Spleen (tissue), 11 donors: ENCODE results near the gene SCN4B. TPM values are rescaled to one million over a fixed set of nuclear protein-coding genes. Genes with fewer than 3 reads are reported as not detected.

Source experiments
- DNase-seq: peaks from one replicate; pipeline ENCODE4 v3.0.0-alpha.2; 2020
- H3K27ac ChIP-seq, 8 donors: fragments of 200-600 bp; sonication (generic) in 7 of 8; 1 replicate in 4 of 8; 2 replicates in 4 of 8; pipeline versions ENCODE4 v1.5.0 to v1.8.0; 2016 to 2021; ENCODE audit warnings: inconsistent platforms in 4 of 8, mild to moderate bottlenecking in 4 of 8, moderate library complexity in 1 of 8
- H3K27me3 ChIP-seq, 7 donors: fragments of 200-600 bp; sonication (generic) in 6 of 7; replicated peaks in 1 of 7; 1 replicate in 4 of 7; 2 replicates in 3 of 7; pipeline versions ENCODE4 v1.5.0 to v1.8.0; 2016 to 2021; ENCODE audit warnings: inconsistent platforms in 3 of 7, mild to moderate bottlenecking in 1 of 7
- H3K36me3 ChIP-seq, 6 donors: fragments of 200-600 bp; sonication (generic) in 5 of 6; 1 replicate in 4 of 6; 2 replicates in 2 of 6; pipeline versions ENCODE4 v1.5.0 to v1.8.0; 2016 to 2021; ENCODE audit warnings: inconsistent platforms in 2 of 6
- H3K4me1 ChIP-seq, 6 donors: fragments of 200-600 bp; sonication (generic) in 5 of 6; 1 replicate in 3 of 6; 2 replicates in 3 of 6; pipeline versions ENCODE4 v1.5.0 to v1.8.0; 2016 to 2021; ENCODE audit warnings: inconsistent platforms in 3 of 6
- H3K4me3 ChIP-seq, 8 donors: fragments of 200-600 bp; sonication (generic) in 7 of 8; 1 replicate in 4 of 8; 2 replicates in 4 of 8; pipeline versions ENCODE4 v1.5.0 to v1.8.0; 2016 to 2021; ENCODE audit warnings: inconsistent platforms in 4 of 8, mild to moderate bottlenecking in 4 of 8, moderate library complexity in 2 of 8
- H3K9me3 ChIP-seq, 8 donors: fragments of 200-600 bp; sonication (generic) in 7 of 8; 1 replicate in 4 of 8; 2 replicates in 4 of 8; pipeline versions ENCODE4 v1.5.0 to v1.8.0; 2016 to 2021; ENCODE audit warnings: inconsistent platforms in 4 of 8
- CTCF ChIP-seq, 11 experiments: fragments of 200-600 bp in 7 of 11; fragments of 450-650 bp in 4 of 11; sonication (generic) in 4 of 11; IDR thresholded peaks in 8 of 11; conservative IDR thresholded peaks in 3 of 11; 1 replicate in 7 of 11; 2 replicates in 4 of 11; pipeline versions ENCODE4 v1.4.0 to v1.8.0; 2016 to 2021; ENCODE audit warnings: antibody characterized with exemption in 11 of 11, inconsistent platforms in 4 of 11, mild to moderate bottlenecking in 1 of 11
- POLR2A ChIP-seq, 3 donors: fragments of 450-650 bp; IDR thresholded peaks; one replicate each; pipeline ENCODE4 v1.5.1; 2017; ENCODE audit warnings: antibody characterized with exemption in 3 of 3, mild to moderate bottlenecking in 1 of 3
- POLR2AphosphoS5 ChIP-seq, 3 donors: sonication (generic); formaldehyde crosslinking; IDR thresholded peaks; one replicate each; pipeline ENCODE4 v1.5.1; 2017; ENCODE audit warnings: antibody characterized with exemption in 3 of 3
- WGBS, 5 donors: extraction: QIAGEN DNeasy Blood & Tissue Kit in 3 of 5; methylation state at CpG; one replicate each; pipeline versions ENCODE4 v1.1.5 to v1.1.7; 2013 to 2018; 5-methylcytosine and 5-hydroxymethylcytosine counted together
- intact Hi-C: fragments of 100-400 bp; cut with DNase I; formaldehyde crosslinking; loops from one replicate; pipeline ENCODE4 v1.15.0; 2023; ENCODE audit warnings: low total_unique reads
- polyA plus RNA-seq, 3 donors: library from polyadenylated mRNA; stranded (reverse); fragments of 200-250 nt; gene quantifications; one replicate each; pipeline ENCODE4 v1.2.1, GENCODE V29; 2013
- total RNA-seq, 7 donors: library from RNA; depleted of rRNA in 3 of 7; stranded (reverse); fragments of >200 nt in 3 of 7; fragmentation: NEBNext Ultra II Directional in 4 of 7; extraction: Animal tissue kit (Norgen Biotek cat#: 25700) in 4 of 7; gene quantifications; one replicate each; pipeline versions ENCODE4 v1.1.0 to v1.2.1, GENCODE V29; 2016 to 2021
- donor health status: healthy with polysubstance abuse.
- donor health status: DM: no; HTN: no; CAD: no; lungs with moderate emphysema.
- donor health status: DM: no; HTN: no; CAD: no.
- donor health status: Bipolar disorder and iron deficiency.
- donor health status: healthy.
- donor health status: DM: no; HTN: no; CAD: no.
- donor health status: DM: yes; HTN: yes; CAD: no.

The SCN4B gene
- total and polyA plus RNA-seq, 10 donors: 0.06 to 1.9 (median 0.41) TPM; not detected in 2

GRCh38 chr11:118128721-118129470, 23.7 kb downstream of the SCN4B start:
- H3K36me3 ChIP-seq: no peaks in the 10 kb centered on the region
- H3K4me1 ChIP-seq: no peaks in the 10 kb centered on the region
- H3K9me3 ChIP-seq: no peaks in the 10 kb centered on the region
- peaks cover 0 to 13% (median 0%) of the 10 kb centered on the region in 7 donors for H3K27me3 ChIP-seq
- intact Hi-C loops: no loop called here
- H3K4me3 ChIP-seq: no peak overlapping the region
- WGBS, 5 donors: 65 to 71% (median 68%) methylated on average over 11 of the region's 11 CpGs
- no peak overlapping the region for H3K27ac ChIP-seq
- TF ChIP-seq POLR2A (IDR thresholded peaks at IDR 0.05) (no peak), POLR2AphosphoS5 (IDR thresholded peaks at IDR 0.05) (no peak), CTCF (IDR thresholded peaks at IDR 0.05 in 8 of 11, conservative IDR thresholded peaks at IDR 0.05 in 3 of 11) (no peak)
- no peak for DNase-seq

- no peaks in the 10 kb centered on the region for H3K9me3 ChIP-seq
- intact Hi-C loops: no loop called here
- TF ChIP-seq CTCF (IDR thresholded peaks at IDR 0.05 in 8 of 11, conservative IDR thresholded peaks at IDR 0.05 in 3 of 11) (no peak), POLR2AphosphoS5 (IDR thresholded peaks at IDR 0.05) (no peak), POLR2A (IDR thresholded peaks at IDR 0.05) (no peak)
Measured at GRCh38 chr11:118128310-118128709, 24.3 kb downstream of the SCN4B start.

GRCh38 chr11:118126082-118126838, 26.4 kb downstream of the SCN4B start:
- TF ChIP-seq CTCF (IDR thresholded peaks at IDR 0.05 in 8 of 11, conservative IDR thresholded peaks at IDR 0.05 in 3 of 11): no peak
- no peak for TF ChIP-seq POLR2A (IDR thresholded peaks at IDR 0.05)
- TF ChIP-seq POLR2AphosphoS5 (IDR thresholded peaks at IDR 0.05): no peak
- peaks cover 0 to 6% (median 0%) of the 10 kb centered on the region in 7 donors for H3K27me3 ChIP-seq
- no peaks in the 10 kb centered on the region for H3K36me3 ChIP-seq
- H3K9me3 ChIP-seq: no peaks in the 10 kb centered on the region
- intact Hi-C loops: no loop called here
- WGBS, 5 donors: 74 to 88% (median 81%) methylated on average over 7 of the region's 7 CpGs
- no peak overlapping the region for H3K4me3 ChIP-seq
- H3K27ac ChIP-seq: no peak overlapping the region
- no peaks in the 10 kb centered on the region for H3K4me1 ChIP-seq
- DNase-seq: no peak

More at GRCh38 chr11:118128310-118128709, 24.3 kb downstream of the SCN4B start:
- H3K4me1 ChIP-seq: no peaks in the 10 kb centered on the region
- 68 to 84% (median 68%) methylated on average over 4 of the region's 4 CpGs for WGBS, 5 donors
- DNase-seq: no peak
- H3K27me3 ChIP-seq: peaks cover 0 to 7% (median 0%) of the 10 kb centered on the region in 7 donors
- no peak overlapping the region for H3K27ac ChIP-seq
- no peaks in the 10 kb centered on the region for H3K36me3 ChIP-seq
- no peak overlapping the region for H3K4me3 ChIP-seq
